H1 (cell line): ENCODE results near the gene CSNK2A3. TPM values are rescaled to one million over a fixed set of nuclear protein-coding genes. Genes with fewer than 3 reads are reported as not detected.

Source experiments
- CTCF ChIA-PET: fragments of 300-600 bp; sonication (Branson Sonifier 250); formaldehyde crosslinking; loops from one replicate; lab custom pipeline; 2021; ENCODE audit not compliant: partially characterized antibody; lab: Charles Lee
- POLR2A ChIA-PET: fragments of 300-600 bp; sonication (Branson Sonifier 250); formaldehyde crosslinking; loops from one replicate; lab custom pipeline; 2021; ENCODE audit warnings: inconsistent platforms; ENCODE audit not compliant: partially characterized antibody; lab: Charles Lee
- DNase-seq, 2 experiments: peaks; one replicate each; pipeline versions ENCODE4 v3.0.0 to v3.0.0-alpha.2; 2010 to 2022; ENCODE audit warnings: low spot score in 2 of 2, low read depth in 1 of 2, mixed read lengths in 1 of 2
- FAIRE-seq: peaks from 2 replicates; lab custom pipeline; 2011; peaks lifted over from hg19 to GRCh38; lab: Jason Lieb, UNC
- H2AFZ ChIP-seq: 2 replicates; pipeline ENCODE4 v1.8.1; 2012; ENCODE audit warnings: low read length, inconsistent platforms
- H2AK5ac ChIP-seq: 2 replicates; pipeline ENCODE4 v1.6.1; 2013; ENCODE audit warnings: low read depth, low read length
- H2BK120ac ChIP-seq: replicated peaks from 2 replicates; pipeline ENCODE3; 2013; ENCODE audit warnings: low read depth, low read length, inconsistent platforms
- H2BK12ac ChIP-seq: 2 replicates; pipeline ENCODE4 v1.6.1; 2013; ENCODE audit warnings: low read depth, low read length
- H2BK15ac ChIP-seq: 2 replicates; pipeline ENCODE4 v1.6.1; 2013; ENCODE audit warnings: low read length
- H2BK20ac ChIP-seq: 2 replicates; pipeline ENCODE4 v1.6.1; 2013; ENCODE audit warnings: low read length
- H2BK5ac ChIP-seq: 2 replicates; pipeline ENCODE4 v1.6.1; 2013; ENCODE audit warnings: low read depth, low read length
- H3K14ac ChIP-seq: 2 replicates; pipeline ENCODE4 v1.6.1; 2013; ENCODE audit warnings: inconsistent platforms; ENCODE audit not compliant: insufficient read length
- H3K18ac ChIP-seq: 2 replicates; pipeline ENCODE4 v1.6.1; 2013; ENCODE audit warnings: low read length; ENCODE audit errors: extremely low read depth
- H3K23ac ChIP-seq: 2 replicates; pipeline ENCODE4 v1.6.1; 2013; ENCODE audit warnings: inconsistent platforms; ENCODE audit not compliant: insufficient read length
- H3K23me2 ChIP-seq: 2 replicates; pipeline ENCODE4 v1.6.1; 2013; ENCODE audit warnings: low read depth, low read length
- H3K27ac ChIP-seq: 2 replicates; pipeline ENCODE4 v1.6.1; 2011; ENCODE audit warnings: low read depth, low read length, inconsistent platforms
- H3K27me3 ChIP-seq, 4 experiments: replicated peaks in 1 of 4; 1 replicate in 1 of 4; 2 replicates in 3 of 4; pipeline versions ENCODE4 v1.6.1 to v1.8.1; 2011 to 2013; ENCODE audit warnings: low read length in 3 of 4, mild to moderate bottlenecking in 3 of 4, inconsistent platforms in 2 of 4, mixed read lengths in 2 of 4, moderate library complexity in 1 of 4; ENCODE audit not compliant: control insufficient read depth in 3 of 4, insufficient read depth in 3 of 4; ENCODE audit errors: extremely low read depth in 1 of 4
- H3K36me3 ChIP-seq, 4 experiments: 2 replicates each; pipeline versions ENCODE4 v1.6.1 to v1.8.1; 2011 to 2013; ENCODE audit warnings: mild to moderate bottlenecking in 4 of 4, low read length in 3 of 4, moderate library complexity in 2 of 4, control low read depth in 1 of 4, inconsistent platforms in 1 of 4; ENCODE audit not compliant: insufficient read depth in 4 of 4, control insufficient read depth in 2 of 4
- H3K4ac ChIP-seq: replicated peaks from 2 replicates; pipeline ENCODE3; 2013; ENCODE audit warnings: low read length, low read depth, mixed read lengths, inconsistent platforms; ENCODE audit not compliant: insufficient read length
- H3K4me1 ChIP-seq, 4 experiments: replicated peaks in 1 of 4; 1 replicate in 1 of 4; 2 replicates in 3 of 4; pipeline versions ENCODE4 v1.6.1 to v1.8.1; 2011 to 2013; ENCODE audit warnings: low read length in 3 of 4, inconsistent platforms in 2 of 4, mixed read lengths in 1 of 4; ENCODE audit not compliant: insufficient read depth in 4 of 4, control insufficient read depth in 3 of 4
- H3K4me2 ChIP-seq, 2 experiments: 2 replicates each; pipeline versions ENCODE4 v1.6.1 to v1.8.1; 2011 to 2013; ENCODE audit warnings: low read depth in 2 of 2, low read length in 2 of 2, control low read depth in 1 of 2, inconsistent platforms in 1 of 2, mild to moderate bottlenecking in 1 of 2; ENCODE audit not compliant: insufficient read depth in 1 of 2
- H3K4me3 ChIP-seq, 4 experiments: fragments of 200-600, 300-600 bp in 1 of 4; sonication (generic), shearing (Covaris generic), sonication (Bioruptor Twin) in 1 of 4; 2 replicates each; pipeline versions ENCODE4 v1.5.1 to v1.8.1; 2011 to 2016; ENCODE audit warnings: low read length in 4 of 4, low read depth in 3 of 4, control low read depth in 2 of 4, inconsistent platforms in 2 of 4, mild to moderate bottlenecking in 2 of 4, mixed read lengths in 1 of 4, moderate library complexity in 1 of 4; ENCODE audit not compliant: insufficient read depth in 2 of 4; ENCODE audit errors: extremely low read depth in 1 of 4
- H3K56ac ChIP-seq: replicated peaks from 2 replicates; pipeline ENCODE3; 2013; ENCODE audit warnings: low read depth, mild to moderate bottlenecking, mixed read lengths, low read length, inconsistent platforms; ENCODE audit not compliant: insufficient read length
- H3K79me1 ChIP-seq: 2 replicates; pipeline ENCODE4 v1.6.1; 2013; ENCODE audit warnings: low read depth, low read length, control low read depth
- H3K79me2 ChIP-seq, 2 experiments: 2 replicates each; pipeline versions ENCODE4 v1.6.1 to v1.8.1; 2012 to 2013; ENCODE audit warnings: low read length in 2 of 2, mild to moderate bottlenecking in 2 of 2, inconsistent platforms in 1 of 2; ENCODE audit not compliant: insufficient read depth in 2 of 2, control insufficient read depth in 1 of 2
- H3K9ac ChIP-seq, 4 experiments: replicated peaks in 1 of 4; 1 replicate in 1 of 4; 2 replicates in 3 of 4; pipeline versions ENCODE4 v1.6.1 to v1.8.1; 2011 to 2013; ENCODE audit warnings: low read depth in 3 of 4, low read length in 3 of 4, control low read depth in 2 of 4, mild to moderate bottlenecking in 2 of 4, moderate library complexity in 2 of 4, inconsistent platforms in 1 of 4; ENCODE audit errors: extremely low read depth in 1 of 4
- H3K9me3 ChIP-seq, 2 experiments: 2 replicates each; pipeline versions ENCODE4 v1.6.1 to v1.8.1; 2012 to 2013; ENCODE audit warnings: mild to moderate bottlenecking in 2 of 2, moderate library complexity in 2 of 2, control low read depth in 1 of 2, inconsistent platforms in 1 of 2, low read depth in 1 of 2, low read length in 1 of 2, mixed read lengths in 1 of 2; ENCODE audit not compliant: insufficient read depth in 2 of 2
- H4K20me1 ChIP-seq, 2 experiments: replicated peaks in 1 of 2; 2 replicates each; pipeline versions ENCODE3 to v1.8.1; 2011 to 2013; ENCODE audit warnings: inconsistent platforms in 2 of 2, low read length in 2 of 2, mild to moderate bottlenecking in 1 of 2; ENCODE audit not compliant: insufficient read depth in 2 of 2, control insufficient read depth in 1 of 2
- H4K5ac ChIP-seq: 2 replicates; pipeline ENCODE4 v1.6.1; 2013; ENCODE audit warnings: low read length, low read depth, mixed read lengths, inconsistent platforms; ENCODE audit not compliant: insufficient read length
- H4K8ac ChIP-seq: 2 replicates; pipeline ENCODE4 v1.8.0; 2013; ENCODE audit warnings: mild to moderate bottlenecking, moderate library complexity, low read length, inconsistent platforms; ENCODE audit not compliant: insufficient read depth; ENCODE audit errors: extremely low read depth
- H4K91ac ChIP-seq: replicated peaks from 2 replicates; pipeline ENCODE3; 2013; ENCODE audit warnings: low read length, mixed read lengths, inconsistent platforms; ENCODE audit not compliant: insufficient read length
- BCL11A ChIP-seq, 2 experiments: IDR thresholded peaks; one replicate each; pipeline ENCODE4 v1.6.1; 2011; ENCODE audit warnings: low read depth in 2 of 2, low read length in 2 of 2, mild to moderate bottlenecking in 2 of 2
- SAP30 ChIP-seq: fragments of 300-600 bp; sonication (generic); IDR thresholded peaks from 2 replicates; pipeline ENCODE4 v1.7.1; 2012; ENCODE audit warnings: low read length, moderate library complexity, mild to moderate bottlenecking, inconsistent platforms; ENCODE audit not compliant: insufficient read depth, insufficient replicate concordance
- SUZ12 ChIP-seq: fragments of 200-600 bp; sonication (generic); IDR thresholded peaks from 2 replicates; pipeline ENCODE4 v1.6.1; 2012; ENCODE audit warnings: mild to moderate bottlenecking, inconsistent platforms, low read length, moderate library complexity, mixed read lengths
- TAF1 ChIP-seq: IDR thresholded peaks from 2 replicates; pipeline ENCODE4 v1.6.1; 2011; ENCODE audit warnings: mild to moderate bottlenecking, low read depth, low read length
- WGBS, 2 experiments: shearing (Covaris generic) in 1 of 2; methylation state at CpG; one replicate each; pipeline versions ENCODE4 v1.1.6 to v1.1.7; 2013 to 2015; ENCODE audit warnings: low lambda C conversion rate in 2 of 2, mixed read lengths in 2 of 2, inconsistent platforms in 1 of 2, low coverage in 1 of 2, missing lambda C conversion rate in 1 of 2; ENCODE audit not compliant: insufficient replicate concordance in 2 of 2, insufficient coverage in 1 of 2, insufficient read length in 1 of 2; ENCODE audit errors: extremely low coverage in 1 of 2, missing lambda C conversion rate in 1 of 2; 5-methylcytosine and 5-hydroxymethylcytosine counted together
- polyA plus RNA-seq, 7 experiments: library from polyadenylated mRNA; depleted of rRNA in 3 of 7; stranded (reverse) in 5 of 7; unstranded in 2 of 7; fragments of >200 nt in 5 of 7; fragments of 200-250 nt in 2 of 7; gene quantifications; 1 replicate in 5 of 7; 2 replicates in 1 of 7; 4 replicates in 1 of 7; pipeline versions ENCODE4 v1.2.1 to v1.2.3, GENCODE V29; 2011 to 2013; ENCODE audit warnings: missing spikeins in 2 of 7, mixed read lengths in 2 of 7
- total RNA-seq: library from RNA; stranded (reverse); fragmentation: NEBNext Ultra II Directional; extraction: Animal tissue kit (Norgen Biotek cat#: 25700); gene quantifications from 2 replicates; pipeline ENCODE4 v1.2.1, GENCODE V29; 2021
- TF ChIP-seq, protein P1 (sequence below): IDR thresholded peaks from 2 replicates; pipeline ENCODE4 v1.6.1; 2012; ENCODE audit warnings: inconsistent platforms

CSNK2A3 gene
- total and polyA plus RNA-seq, 2 of the 8 experiments (the other 6 are each of a cell fraction or from before 2014, with no cell fraction given): 0.69 to 1.0 TPM

DNA sequence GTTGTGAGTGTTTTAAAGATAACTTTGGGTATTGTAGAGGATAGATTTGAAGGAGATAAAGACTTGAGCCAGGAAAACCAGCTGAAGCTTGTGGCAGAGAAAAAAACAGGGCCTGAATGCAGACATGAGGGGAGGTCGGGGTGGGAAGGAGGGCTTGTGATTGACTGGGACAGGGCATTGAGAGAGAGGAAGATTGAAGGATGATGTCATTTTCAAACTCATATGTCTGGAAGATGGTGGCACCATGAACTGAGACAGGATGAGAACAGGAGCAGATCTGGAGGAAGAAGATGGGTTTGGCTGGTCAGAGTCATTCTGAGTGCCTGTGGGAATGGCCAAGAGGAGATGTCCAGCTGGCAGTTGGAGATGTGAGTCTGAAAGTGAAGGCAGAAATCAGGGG lies 14.7 kb downstream of the CSNK2A3 start:
- no peaks in the 10 kb centered on the region for H3K4me1 ChIP-seq
- no peak overlapping the region for H3K4me3 ChIP-seq
- no peak for TF ChIP-seq SUZ12
- TF ChIP-seq, protein P1, sequence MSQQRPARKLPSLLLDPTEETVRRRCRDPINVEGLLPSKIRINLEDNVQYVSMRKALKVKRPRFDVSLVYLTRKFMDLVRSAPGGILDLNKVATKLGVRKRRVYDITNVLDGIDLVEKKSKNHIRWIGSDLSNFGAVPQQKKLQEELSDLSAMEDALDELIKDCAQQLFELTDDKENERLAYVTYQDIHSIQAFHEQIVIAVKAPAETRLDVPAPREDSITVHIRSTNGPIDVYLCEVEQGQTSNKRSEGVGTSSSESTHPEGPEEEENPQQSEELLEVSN: no peak
- no peak for TF ChIP-seq SAP30
- no peak for TF ChIP-seq BCL11A (IDR thresholded peaks at IDR 0.05; ENCODE audit: low read depth in 2 of 2, low read length in 2 of 2)
- TF ChIP-seq TAF1: no peak
- H2AK5ac ChIP-seq: no peak overlapping the region
- no peaks in the 10 kb centered on the region for H4K20me1 ChIP-seq
- CTCF ChIA-PET: interaction anchor here (1.0 kb wide), 1 partner anchor 9 kb away, joined by 3 read pairs; no protein-coding TSS in a partner anchor
- H3K23ac ChIP-seq: no peak overlapping the region
- no peak overlapping the region for H2BK120ac ChIP-seq
- H4K8ac ChIP-seq: no peak overlapping the region
- H3K4ac ChIP-seq: no peak overlapping the region
- POLR2A ChIA-PET: no interaction called here
- H3K23me2 ChIP-seq: no peaks in the 10 kb centered on the region
- no peaks in the 10 kb centered on the region for H3K9me3 ChIP-seq
- no peak overlapping the region for H3K4me2 ChIP-seq
- no peak overlapping the region for H2BK20ac ChIP-seq
- no peaks in the 10 kb centered on the region for H3K79me1 ChIP-seq
- H3K18ac ChIP-seq: no peak overlapping the region
- no peak overlapping the region for H2BK12ac ChIP-seq
- FAIRE-seq: no peak
- no peak overlapping the region for H2AFZ ChIP-seq
- no peak overlapping the region for H3K27ac ChIP-seq
- no peak overlapping the region for H4K5ac ChIP-seq
- H3K27me3 ChIP-seq: no peaks in the 10 kb centered on the region
- no peaks in the 10 kb centered on the region for H3K36me3 ChIP-seq
- DNase-seq: no peak
- no peak overlapping the region for H3K9ac ChIP-seq
- no peaks in the 10 kb centered on the region for H3K79me2 ChIP-seq
- no peak overlapping the region for H4K91ac ChIP-seq
- 100% methylated on average over 1 of the region's 1 CpG; no CpG with 5 or more reads in 1 of the 2 experiments for WGBS, 2 experiments
- no peak overlapping the region for H3K14ac ChIP-seq
- H2BK15ac ChIP-seq: no peak overlapping the region
- no peak overlapping the region for H2BK5ac ChIP-seq
- no peak overlapping the region for H3K56ac ChIP-seq
